Measurements from ENCODE around the gene NEUROG1. TPM values are rescaled to one million over a fixed set of nuclear protein-coding genes. Genes with fewer than 3 reads are reported as not detected.

The NEUROG1 gene
- total and polyA plus RNA-seq, 2 of the 13 experiments (the other 11 are each of a cell fraction or from before 2014, with no cell fraction given) = not detected

- CTCF ChIA-PET (ENCODE audit: low intra/inter-chr PET ratio, low total read pairs) = no interaction called here
- Histone ChIP-seq H3K79me2 (ENCODE audit: insufficient read depth, low read length) (no peaks in the 10 kb centered on the region), H3K27me3 (ENCODE audit: control insufficient read depth in 1 of 2, insufficient read depth in 2 of 2, low read length in 2 of 2) (peaks cover 1 to 20% of the 10 kb centered on the region in 2 experiments; a peak in 4 of 5 replicates), H3K27ac (ENCODE audit: extremely low read length, insufficient read depth, low read length) (no peak overlapping the region), H2AFZ (ENCODE audit: low read length) (no peak overlapping the region), H3K9ac (ENCODE audit: insufficient read depth, low read depth, low read length) (no peak overlapping the region), H4K20me1 (ENCODE audit: insufficient read depth, low read length) (no peaks in the 10 kb centered on the region), H3K4me2 (ENCODE audit: low read depth, low read length) (no peak overlapping the region), H3K4me3 (replicated peaks in 1 of 3; ENCODE audit: insufficient read depth in 1 of 3, low read depth in 2 of 3, low read length in 3 of 3) (no peak overlapping the region), H3K36me3 (replicated peaks in 1 of 2; ENCODE audit: control insufficient read depth in 1 of 2, insufficient read depth in 2 of 2, low read length in 2 of 2) (no peaks in the 10 kb centered on the region), H3K9me3 (ENCODE audit: low read length) (no peaks in the 10 kb centered on the region), H3K4me1 (ENCODE audit: insufficient read depth, low read length) (peaks cover 24% of the 10 kb centered on the region)
- in situ Hi-C loops (cut with HindIII; ENCODE audit: extremely low pct_ligation_motif_present, low pct_unique_long_range_greater_than_20kb) (no loop called here), intact Hi-C loops (cut with micrococcal nuclease; ENCODE audit: unreplicated experiment) (no loop called here)
- DNase-seq (ENCODE audit: low spot score) (no peak), FAIRE-seq (no peak), ATAC-seq (no peak)
- no peak for TF ChIP-seq ZNF136 (CRISPR knock-in tag; IDR thresholded peaks at IDR 0.05; ENCODE audit: low read depth)
- WGBS (ENCODE audit: low lambda C conversion rate) = 46% methylated on average over 6 of the region's 6 CpGs
- POLR2A ChIA-PET = no interaction called here
- no TSS peak for BruUV-seq (replicated peaks)
Observed at GRCh38 chr5:135509995-135510394, 25.8 kb downstream of the NEUROG1 start.

- H3K4me1 ChIP-seq (ENCODE audit: insufficient read depth, low read length) = peaks cover 24% of the 10 kb centered on the region
- FAIRE-seq (no peak), DNase-seq (ENCODE audit: low spot score) (no peak), ATAC-seq (peak; percentile 75)
- no peaks in the 10 kb centered on the region for H3K9me3 ChIP-seq (ENCODE audit: low read length)
- WGBS (ENCODE audit: low lambda C conversion rate) = 0% methylated on average over 1 of the region's 16 CpGs
- peak overlapping the region; percentile 64 for H3K4me2 ChIP-seq (ENCODE audit: low read depth, low read length)
- ChIA-PET POLR2A (no interaction called here), CTCF (ENCODE audit: low intra/inter-chr PET ratio, low total read pairs) (no interaction called here)
- in situ Hi-C loops (cut with HindIII; ENCODE audit: extremely low pct_ligation_motif_present, low pct_unique_long_range_greater_than_20kb) = no loop called here
- H3K36me3 ChIP-seq (replicated peaks in 1 of 2; ENCODE audit: control insufficient read depth in 1 of 2, insufficient read depth in 2 of 2, low read length in 2 of 2) = no peaks in the 10 kb centered on the region
- no peaks in the 10 kb centered on the region for H3K79me2 ChIP-seq (ENCODE audit: insufficient read depth, low read length)
- peak overlapping the region; percentile 43 for H2AFZ ChIP-seq (ENCODE audit: low read length)
- no peak overlapping the region; a peak in 1 of 6 replicates for H3K4me3 ChIP-seq (replicated peaks in 1 of 3; ENCODE audit: insufficient read depth in 1 of 3, low read depth in 2 of 3, low read length in 3 of 3)
- peaks cover 1 to 20% of the 10 kb centered on the region in 2 experiments; a peak in 4 of 5 replicates for H3K27me3 ChIP-seq (ENCODE audit: control insufficient read depth in 1 of 2, insufficient read depth in 2 of 2, low read length in 2 of 2)
- no TSS peak for BruUV-seq (replicated peaks)
- intact Hi-C loops (cut with micrococcal nuclease; ENCODE audit: unreplicated experiment) = no loop called here
- peak overlapping the region; percentile 40 for H3K27ac ChIP-seq (ENCODE audit: extremely low read length, insufficient read depth, low read length)
- no peak overlapping the region for H3K9ac ChIP-seq (ENCODE audit: insufficient read depth, low read depth, low read length)
- H4K20me1 ChIP-seq (ENCODE audit: insufficient read depth, low read length) = no peaks in the 10 kb centered on the region
- 0 out of 2 replicates have a peak, but pooled peaks have one; percentile 18 for TF ChIP-seq PAXIP1 (CRISPR knock-in tag; conservative IDR thresholded peaks at IDR 0.05)
- no peak for TF ChIP-seq ZNF17 (CRISPR knock-in tag; IDR thresholded peaks at IDR 0.05)
- no peak for TF ChIP-seq ZNF777 (CRISPR knock-in tag; IDR thresholded peaks at IDR 0.05)
- TF ChIP-seq HOXA3 (CRISPR knock-in tag; IDR thresholded peaks at IDR 0.05) = no peak
- peak; percentile 40 for TF ChIP-seq SALL1 (CRISPR knock-in tag; IDR thresholded peaks at IDR 0.05)
- TF ChIP-seq MED1 (CRISPR knock-in tag; IDR thresholded peaks at IDR 0.05) = peak; percentile 65
- peak; percentile 25; the same call in 1 of the 2 replicates for TF ChIP-seq SOX5 (CRISPR knock-in tag; IDR thresholded peaks at IDR 0.05; ENCODE audit: borderline replicate concordance)
- TF ChIP-seq ZNF3 (CRISPR knock-in tag; IDR thresholded peaks at IDR 0.05) = no peak
- no peak for TF ChIP-seq LCORL (IDR thresholded peaks at IDR 0.05)
- TF ChIP-seq LCORL (CRISPR knock-in tag; IDR thresholded peaks at IDR 0.05) = peak; percentile 49; the same call in 1 of the 2 replicates
- no peak for TF ChIP-seq ATM (IDR thresholded peaks at IDR 0.05; ENCODE audit: borderline replicate concordance)
- no peak for TF ChIP-seq FOXP1 (IDR thresholded peaks at IDR 0.05)
- TF ChIP-seq FOXP1 (CRISPR knock-in tag; IDR thresholded peaks at IDR 0.05) = no peak
- no peak for TF ChIP-seq ZNF263 (CRISPR knock-in tag; IDR thresholded peaks at IDR 0.05)
- TF ChIP-seq ELF3 (CRISPR knock-in tag; IDR thresholded peaks at IDR 0.05) = no peak
Observed at GRCh38 chr5:135508496-135509005, 27.2 kb downstream of the NEUROG1 start.
